AG09319 (cell line): Measurements from ENCODE around the gene CRTC3.
"Not testable (repeated sequence)": the region's sequence is repeated elsewhere in the genome, so short reads cannot be mapped to it uniquely, and the experiment has no call there.

Source experiments
- DNase-seq: peaks from one replicate; pipeline ENCODE4 v3.0.0-alpha.2; 2010; ENCODE audit warnings: low read depth; ENCODE audit errors: extremely low read depth
- CTCF ChIP-seq: IDR thresholded peaks from 2 replicates; pipeline ENCODE4 v1.5.1; 2011; ENCODE audit warnings: low read depth, mild to moderate bottlenecking, inconsistent platforms, low read length, moderate library complexity

The CRTC3 gene

GRCh38 chr15:90501898-90502297 lies 27.8 kb upstream of the CRTC3 start:
- DNase-seq: no peak
- no peak for TF ChIP-seq CTCF

GRCh38 chr15:90510781-90511180 lies 18.9 kb upstream of the CRTC3 start:
- DNase-seq: not testable (repeated sequence)

- DNase-seq: not testable (repeated sequence)
Observed at GRCh38 chr15:90511211-90511618, 18.5 kb upstream of the CRTC3 start.

- TF ChIP-seq CTCF: no peak
- no peak for DNase-seq
Observed at GRCh38 chr15:90512276-90512675, 17.4 kb upstream of the CRTC3 start.

GRCh38 chr15:90512981-90513380 lies 16.7 kb upstream of the CRTC3 start:
- no peak for TF ChIP-seq CTCF
- no peak for DNase-seq

GRCh38 chr15:90513448-90513847 lies 16.3 kb upstream of the CRTC3 start:
- no peak for TF ChIP-seq CTCF
- no peak for DNase-seq

- not testable (repeated sequence) for DNase-seq
Observed at GRCh38 chr15:90513893-90514292, 15.8 kb upstream of the CRTC3 start.

- DNase-seq: no peak
- TF ChIP-seq CTCF: no peak
Observed at GRCh38 chr15:90519688-90520087, 10.0 kb upstream of the CRTC3 start.

- DNase-seq: no peak
- TF ChIP-seq CTCF: no peak
Observed at GRCh38 chr15:90520365-90520764, 9.4 kb upstream of the CRTC3 start.
